Panc1 (cell line): Measurements from ENCODE around the gene NPR2. TPM values are rescaled to one million over a fixed set of nuclear protein-coding genes. Genes with fewer than 3 reads are reported as not detected.

ENCODE experiments used
- ATAC-seq: fragments of 200-7000 bp; cut with Tn5 transposase; 2 replicates; pipeline ENCODE4 v1.9.1; 2020; ENCODE audit warnings: mild to moderate bottlenecking, moderate library complexity
- BruUV-seq: library from RNA; stranded (reverse); fragments of 400-500 nt; replicated peaks from 2 replicates; lab custom pipeline; 2021; lab: Mats Ljungman, UMichigan
- CTCF ChIA-PET: fragments of 300-600 bp; sonication (Branson Sonifier 250); formaldehyde crosslinking; loops from one replicate; lab custom pipeline; 2022; ENCODE audit warnings: antibody characterized with exemption; lab: Charles Lee
- POLR2A ChIA-PET: fragments of 300-600 bp; sonication (Branson Sonifier 250); formaldehyde crosslinking; loops from one replicate; lab custom pipeline; 2022; ENCODE audit warnings: antibody characterized with exemption; lab: Charles Lee
- DNase-seq: peaks from one replicate; pipeline ENCODE4 v3.0.0-alpha.2; 2010; ENCODE audit warnings: low read depth, low spot score
- H3K27ac ChIP-seq: 2 replicates; pipeline ENCODE4 v1.5.1; 2011; ENCODE audit warnings: mild to moderate bottlenecking, low read length, inconsistent platforms
- H3K27me3 ChIP-seq: fragments of 200-500 bp; sonication (Bioruptor generic); 2 replicates; pipeline ENCODE4 v1.6.0; 2014; ENCODE audit warnings: low read length, inconsistent platforms; ENCODE audit not compliant: control insufficient read depth, insufficient read depth
- H3K36me3 ChIP-seq: fragments of 200-500 bp; sonication (Bioruptor generic); 2 replicates; pipeline ENCODE4 v1.5.1; 2014; ENCODE audit warnings: inconsistent platforms, mild to moderate bottlenecking, low read length, moderate library complexity; ENCODE audit not compliant: control insufficient read depth, insufficient read depth
- H3K4me1 ChIP-seq: 2 replicates; pipeline ENCODE4 v1.5.1; 2011; ENCODE audit warnings: inconsistent platforms, mild to moderate bottlenecking, low read length, moderate library complexity; ENCODE audit not compliant: control insufficient read depth, insufficient read depth
- H3K4me3 ChIP-seq, 2 experiments: 2 replicates each; pipeline ENCODE4 v1.5.1; 2011 to 2012; ENCODE audit warnings: low read depth in 2 of 2, low read length in 2 of 2, mild to moderate bottlenecking in 2 of 2, inconsistent platforms in 1 of 2, moderate library complexity in 1 of 2
- H3K9me3 ChIP-seq: fragments of 200-500 bp; sonication (Bioruptor generic); 2 replicates; pipeline ENCODE4 v1.5.1; 2014; ENCODE audit warnings: low read depth, mild to moderate bottlenecking, inconsistent platforms, low read length, moderate library complexity; ENCODE audit not compliant: control insufficient read depth, insufficient read depth
- POLR2AphosphoS5 ChIP-seq: IDR thresholded peaks from 2 replicates; pipeline ENCODE4 v1.6.1; 2012; ENCODE audit warnings: mild to moderate bottlenecking, low read depth, low read length, moderate library complexity
- SIN3A ChIP-seq: IDR thresholded peaks from 2 replicates; pipeline ENCODE4 v1.6.1; 2012; ENCODE audit warnings: low read depth, mild to moderate bottlenecking, low read length, moderate library complexity, borderline replicate concordance; ENCODE audit not compliant: insufficient read depth
- TCF7L2 ChIP-seq: IDR thresholded peaks from 2 replicates; pipeline ENCODE4 v1.6.1; 2011; ENCODE audit warnings: mild to moderate bottlenecking, low read depth, low read length, inconsistent platforms
- in situ Hi-C: cut with HindIII; loops from 2 replicates; pipeline ENCODE4 v1.10.0; 2016; ENCODE audit warnings: low sequenced_read_pairs, low pct_unique_long_range_greater_than_20kb
- intact Hi-C: fragments of 100-400 bp; cut with micrococcal nuclease; formaldehyde crosslinking; loops from one replicate; pipeline ENCODE4 v1.10.0; 2022; ENCODE audit not compliant: unreplicated experiment
- total RNA-seq: library from RNA; stranded (reverse); gene quantifications from one replicate; pipeline ENCODE4 v1.2.1, GENCODE V29; 2021; ENCODE audit not compliant: unreplicated experiment
- TF ChIP-seq, protein P1 (sequence below): fragments of 450-650 bp; IDR thresholded peaks from 2 replicates; pipeline ENCODE4 v1.5.1; 2017; ENCODE audit warnings: mild to moderate bottlenecking
- TF ChIP-seq, protein P2 (sequence below), 2 experiments: IDR thresholded peaks; 2 replicates each; pipeline ENCODE4 v1.6.1; 2011 to 2012; ENCODE audit warnings: low read depth in 2 of 2, control low read depth in 1 of 2, low read length in 1 of 2, mild to moderate bottlenecking in 1 of 2, moderate library complexity in 1 of 2; ENCODE audit not compliant: insufficient read depth in 1 of 2

Gene NPR2
- total RNA-seq, 1 experiment from 2014 or later, result 12.2 TPM

DNA sequence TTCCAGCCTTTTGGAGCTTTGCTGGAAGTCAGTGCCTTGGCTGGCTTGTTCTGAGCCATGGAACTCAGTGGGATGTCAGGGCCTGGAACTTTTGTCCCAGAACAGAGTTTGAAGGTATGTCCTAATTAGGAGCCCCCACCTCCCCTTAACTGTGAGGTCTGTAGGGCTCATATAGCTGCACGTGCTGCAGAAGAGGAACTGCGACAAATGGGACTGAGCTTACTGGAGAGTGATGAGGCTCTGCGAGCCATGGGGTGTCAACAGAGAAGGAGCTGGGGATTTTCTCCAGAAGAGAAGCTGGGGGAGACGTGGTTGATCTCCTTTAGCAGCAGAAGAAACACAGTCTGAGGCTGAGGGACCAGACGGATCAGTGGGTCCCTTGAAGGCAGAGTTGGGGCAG lies 48.5 kb downstream of the NPR2 start:
- TF ChIP-seq, protein P1, sequence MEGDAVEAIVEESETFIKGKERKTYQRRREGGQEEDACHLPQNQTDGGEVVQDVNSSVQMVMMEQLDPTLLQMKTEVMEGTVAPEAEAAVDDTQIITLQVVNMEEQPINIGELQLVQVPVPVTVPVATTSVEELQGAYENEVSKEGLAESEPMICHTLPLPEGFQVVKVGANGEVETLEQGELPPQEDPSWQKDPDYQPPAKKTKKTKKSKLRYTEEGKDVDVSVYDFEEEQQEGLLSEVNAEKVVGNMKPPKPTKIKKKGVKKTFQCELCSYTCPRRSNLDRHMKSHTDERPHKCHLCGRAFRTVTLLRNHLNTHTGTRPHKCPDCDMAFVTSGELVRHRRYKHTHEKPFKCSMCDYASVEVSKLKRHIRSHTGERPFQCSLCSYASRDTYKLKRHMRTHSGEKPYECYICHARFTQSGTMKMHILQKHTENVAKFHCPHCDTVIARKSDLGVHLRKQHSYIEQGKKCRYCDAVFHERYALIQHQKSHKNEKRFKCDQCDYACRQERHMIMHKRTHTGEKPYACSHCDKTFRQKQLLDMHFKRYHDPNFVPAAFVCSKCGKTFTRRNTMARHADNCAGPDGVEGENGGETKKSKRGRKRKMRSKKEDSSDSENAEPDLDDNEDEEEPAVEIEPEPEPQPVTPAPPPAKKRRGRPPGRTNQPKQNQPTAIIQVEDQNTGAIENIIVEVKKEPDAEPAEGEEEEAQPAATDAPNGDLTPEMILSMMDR, result no peak
- Histone ChIP-seq H3K4me1 (no peaks in the 10 kb centered on the region; the same call in 1 of the 2 replicates), H3K9me3 (no peaks in the 10 kb centered on the region), H3K4me3 (no peak overlapping the region), H3K27me3 (no peaks in the 10 kb centered on the region), H3K36me3 (no peaks in the 10 kb centered on the region), H3K27ac (no peak overlapping the region)
- ATAC-seq (no peak), DNase-seq (no peak)
- intact Hi-C loops (no loop called here), in situ Hi-C loops (no loop called here)
- CTCF ChIA-PET, result interaction anchor here (0.6 kb wide), 1 partner anchor 162 kb away, joined by 5 read pairs; no protein-coding TSS in a partner anchor
- POLR2A ChIA-PET, result no interaction called here
- BruUV-seq, result no TSS peak

DNA sequence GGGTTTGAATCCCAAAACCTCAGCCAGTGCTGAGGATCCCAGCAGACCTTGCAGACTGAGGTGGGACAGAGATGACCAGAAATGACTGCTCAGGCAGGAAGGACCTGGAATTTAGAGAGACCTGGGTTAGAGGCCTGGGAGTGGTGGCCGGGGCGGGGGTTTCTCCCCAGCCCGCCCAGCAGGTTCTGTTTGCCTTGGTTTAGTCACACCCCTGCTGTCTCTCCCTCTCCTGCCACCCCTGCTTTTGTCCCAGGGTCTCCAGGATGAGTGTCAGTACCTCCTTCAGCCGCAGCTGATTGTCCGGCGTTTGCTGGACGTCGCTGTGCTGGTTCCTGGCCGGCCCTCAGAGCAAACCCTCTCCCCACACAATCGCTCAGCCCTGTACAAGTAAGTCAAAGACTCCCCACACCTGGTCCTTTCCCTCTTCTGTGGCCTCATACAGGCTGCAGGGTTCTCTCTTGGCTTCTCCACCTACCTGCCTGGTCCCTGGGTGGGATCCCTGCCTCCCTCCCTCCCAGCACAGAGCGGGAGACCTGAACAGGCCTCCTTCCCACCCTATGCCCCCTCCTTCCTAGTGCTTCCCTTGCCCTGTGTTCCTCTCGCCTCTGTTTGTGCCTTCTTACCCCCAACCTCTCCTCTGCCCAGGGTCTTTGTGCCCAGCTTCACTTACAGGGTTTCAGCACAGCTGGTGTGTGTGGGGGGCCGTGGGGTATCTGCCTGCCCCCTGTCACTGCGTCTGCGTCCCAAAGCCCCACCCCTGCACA lies 49.7 kb downstream of the NPR2 start:
- POLR2A ChIA-PET, result no interaction called here
- CTCF ChIA-PET, result interaction anchor here (0.6 kb wide), 1 partner anchor 8 kb away, joined by 3 read pairs; no protein-coding TSS in a partner anchor
- no peaks in the 10 kb centered on the region for H3K36me3 ChIP-seq
- no peak for ATAC-seq
- intact Hi-C loops (no loop called here), in situ Hi-C loops (no loop called here)
- no peaks in the 10 kb centered on the region for H3K9me3 ChIP-seq
- DNase-seq, result no peak
- no TSS peak for BruUV-seq
- no peak for TF ChIP-seq TCF7L2
- no peak for TF ChIP-seq SIN3A
- TF ChIP-seq, protein P2, sequence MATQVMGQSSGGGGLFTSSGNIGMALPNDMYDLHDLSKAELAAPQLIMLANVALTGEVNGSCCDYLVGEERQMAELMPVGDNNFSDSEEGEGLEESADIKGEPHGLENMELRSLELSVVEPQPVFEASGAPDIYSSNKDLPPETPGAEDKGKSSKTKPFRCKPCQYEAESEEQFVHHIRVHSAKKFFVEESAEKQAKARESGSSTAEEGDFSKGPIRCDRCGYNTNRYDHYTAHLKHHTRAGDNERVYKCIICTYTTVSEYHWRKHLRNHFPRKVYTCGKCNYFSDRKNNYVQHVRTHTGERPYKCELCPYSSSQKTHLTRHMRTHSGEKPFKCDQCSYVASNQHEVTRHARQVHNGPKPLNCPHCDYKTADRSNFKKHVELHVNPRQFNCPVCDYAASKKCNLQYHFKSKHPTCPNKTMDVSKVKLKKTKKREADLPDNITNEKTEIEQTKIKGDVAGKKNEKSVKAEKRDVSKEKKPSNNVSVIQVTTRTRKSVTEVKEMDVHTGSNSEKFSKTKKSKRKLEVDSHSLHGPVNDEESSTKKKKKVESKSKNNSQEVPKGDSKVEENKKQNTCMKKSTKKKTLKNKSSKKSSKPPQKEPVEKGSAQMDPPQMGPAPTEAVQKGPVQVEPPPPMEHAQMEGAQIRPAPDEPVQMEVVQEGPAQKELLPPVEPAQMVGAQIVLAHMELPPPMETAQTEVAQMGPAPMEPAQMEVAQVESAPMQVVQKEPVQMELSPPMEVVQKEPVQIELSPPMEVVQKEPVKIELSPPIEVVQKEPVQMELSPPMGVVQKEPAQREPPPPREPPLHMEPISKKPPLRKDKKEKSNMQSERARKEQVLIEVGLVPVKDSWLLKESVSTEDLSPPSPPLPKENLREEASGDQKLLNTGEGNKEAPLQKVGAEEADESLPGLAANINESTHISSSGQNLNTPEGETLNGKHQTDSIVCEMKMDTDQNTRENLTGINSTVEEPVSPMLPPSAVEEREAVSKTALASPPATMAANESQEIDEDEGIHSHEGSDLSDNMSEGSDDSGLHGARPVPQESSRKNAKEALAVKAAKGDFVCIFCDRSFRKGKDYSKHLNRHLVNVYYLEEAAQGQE (IDR thresholded peaks at IDR 0.05; ENCODE audit: insufficient read depth in 1 of 2, low read depth in 2 of 2, low read length in 1 of 2), result no peak
- no peak for TF ChIP-seq POLR2AphosphoS5
- TF ChIP-seq, protein P1, result no peak
- H3K4me1 ChIP-seq, result no peaks in the 10 kb centered on the region; the same call in 1 of the 2 replicates
- H3K27me3 ChIP-seq, result no peaks in the 10 kb centered on the region
- H3K4me3 ChIP-seq, result no peak overlapping the region
- H3K27ac ChIP-seq, result no peak overlapping the region
